NCI-H2081 treated with DMSO at 0.1 percent for 48 hours (cell line): ENCODE results near the gene CIAO3.
"Not testable (repeated sequence)": the region's sequence is repeated elsewhere in the genome, so short reads cannot be mapped to it uniquely, and the experiment has no call there.

Source experiments
- DNase-seq: peaks from one replicate; lab custom pipeline; 2025; lab: John Stamatoyannopoulos, UW

The CIAO3 gene

GRCh38 chr16:692356-693108 is 48.3 kb downstream of the CIAO3 start:
- no peak for DNase-seq

DNA sequence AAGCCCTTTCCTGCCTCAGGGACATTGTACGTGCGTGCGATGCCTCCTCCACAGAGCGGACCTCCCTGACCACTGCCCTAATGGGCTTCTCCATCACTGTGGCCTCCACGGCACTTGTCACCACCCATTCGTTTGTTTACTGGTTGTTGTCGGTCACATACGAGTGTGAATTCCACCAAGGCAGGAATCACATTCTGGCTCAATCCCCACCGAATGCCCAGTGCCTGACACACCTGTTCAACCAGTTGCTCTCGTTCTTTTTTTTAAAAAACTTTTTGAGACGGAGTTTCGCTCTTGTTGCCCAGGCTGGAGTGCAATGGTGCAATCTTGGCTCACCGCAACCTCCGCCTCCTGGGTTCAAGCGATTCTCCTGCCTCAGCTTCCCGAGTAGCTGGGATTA is 49.6 kb downstream of the CIAO3 start:
- DNase-seq, result not testable (repeated sequence)

DNA sequence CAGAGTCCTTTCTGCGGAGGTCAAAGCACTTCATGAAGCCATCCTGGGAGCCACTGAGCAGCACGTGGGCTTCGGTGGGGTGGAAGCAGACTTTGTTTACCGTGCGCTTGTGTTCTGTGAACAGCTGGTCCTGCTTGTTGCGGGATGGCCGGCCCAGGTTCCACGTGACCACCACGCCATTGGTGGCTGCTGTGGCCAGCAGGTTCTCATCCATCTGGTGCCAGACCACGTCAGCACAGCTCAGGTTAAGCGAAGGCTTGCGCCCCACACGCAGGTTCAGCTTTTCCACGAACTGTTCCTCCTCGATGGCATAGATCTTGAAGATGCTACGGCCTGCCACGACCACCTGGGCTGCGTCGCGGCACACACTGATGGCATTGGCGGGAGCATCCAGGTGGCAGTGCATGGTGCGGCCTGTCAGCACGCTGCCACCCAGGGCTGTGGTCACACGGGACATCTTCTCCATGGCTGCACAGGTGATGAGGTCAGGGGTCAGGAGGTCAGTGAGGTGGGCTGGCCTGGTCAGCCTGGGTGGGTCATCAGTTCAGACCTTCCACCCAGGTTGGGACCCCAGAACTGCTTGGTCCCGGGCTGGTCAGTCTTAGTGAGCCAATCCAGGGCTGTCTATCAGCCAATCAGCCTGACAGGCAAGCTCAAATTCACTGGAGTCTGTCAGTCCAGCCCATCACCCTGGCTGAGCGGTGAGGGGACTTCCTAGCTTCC is 51.5 kb downstream of the CIAO3 start:
- DNase-seq, result no peak

GRCh38 chr16:687499-687898 is 53.3 kb downstream of the CIAO3 start:
- no peak for DNase-seq

GRCh38 chr16:686459-687260 is 54.1 kb downstream of the CIAO3 start:
- DNase-seq, result no peak

DNA sequence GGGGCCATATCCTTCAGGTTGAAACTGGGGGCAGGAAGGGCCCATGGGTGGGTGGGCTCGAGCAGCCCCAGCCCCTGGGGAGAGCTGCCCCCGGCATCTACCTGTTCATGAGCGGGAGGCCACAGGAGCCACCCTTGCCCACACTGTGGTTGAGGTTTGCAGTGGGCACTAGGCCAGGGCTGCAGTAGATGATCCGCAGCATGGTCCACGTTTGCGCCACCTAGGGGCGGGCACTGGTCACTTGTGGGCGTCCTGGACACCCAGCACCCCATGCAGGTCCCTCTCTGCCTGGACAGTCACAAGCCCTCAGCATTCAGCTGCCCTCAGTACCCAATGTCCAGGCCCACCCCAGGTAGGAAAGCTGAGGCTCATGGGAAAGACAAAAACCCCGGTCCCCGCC is 54.8 kb downstream of the CIAO3 start:
- DNase-seq, result no peak

- peak; percentile 82 for DNase-seq
Observed at GRCh38 chr16:684961-685696, 55.7 kb downstream of the CIAO3 start.

GRCh38 chr16:684071-684794 is 56.6 kb downstream of the CIAO3 start, which contains the start of gene JMJD8:
Gene JMJD8, minus strand, starts transcription at chr16:684334. Its CDS starts 15 bp downstream, at chr16:684319.
- peak; percentile 86 for DNase-seq

- no peak for DNase-seq
Observed at GRCh38 chr16:683396-684070, 57.3 kb downstream of the CIAO3 start.

DNA sequence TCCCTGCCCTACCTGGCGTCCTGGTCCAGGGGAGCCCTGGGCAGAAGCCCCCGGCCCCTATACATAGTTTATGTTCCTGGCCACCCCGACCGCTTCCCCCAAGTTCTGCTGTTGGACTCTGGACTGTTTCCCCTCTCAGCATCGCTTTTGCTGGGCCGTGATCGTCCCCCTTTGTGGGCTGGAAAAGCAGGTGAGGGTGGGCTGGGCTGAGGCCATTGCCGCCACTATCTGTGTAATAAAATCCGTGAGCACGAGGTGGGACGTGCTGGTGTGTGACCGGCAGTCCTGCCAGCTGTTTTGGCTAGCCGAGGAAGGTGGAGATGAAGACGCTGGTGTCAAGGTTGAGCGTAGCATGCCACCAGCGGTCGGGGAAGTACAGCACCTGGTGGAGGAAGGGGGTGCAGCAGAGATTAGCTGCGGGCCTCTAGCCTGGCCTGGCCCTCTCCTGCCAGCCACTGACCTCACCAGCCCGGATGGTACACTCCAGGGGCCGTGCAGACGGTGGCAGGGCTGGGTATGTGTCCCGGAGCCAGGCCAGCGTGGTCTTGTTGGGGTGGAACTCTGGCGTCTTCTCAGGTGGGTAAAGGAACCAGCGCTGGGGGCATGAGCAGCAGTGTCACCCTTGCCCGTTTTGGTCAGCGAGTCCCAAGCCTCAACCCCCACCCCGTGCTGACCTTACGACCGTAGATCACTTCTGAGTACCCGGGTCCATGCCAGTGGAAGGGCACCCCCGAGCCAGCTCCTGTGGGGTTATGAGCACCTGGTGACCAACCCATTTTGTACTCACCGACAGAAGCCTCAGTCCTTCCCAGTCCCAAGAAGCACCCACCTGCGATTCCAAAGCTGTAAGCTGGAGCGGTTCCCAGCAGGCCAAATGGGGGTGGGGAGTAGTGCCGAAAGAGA is 58.1 kb downstream of the CIAO3 start:
- DNase-seq, result no peak

DNA sequence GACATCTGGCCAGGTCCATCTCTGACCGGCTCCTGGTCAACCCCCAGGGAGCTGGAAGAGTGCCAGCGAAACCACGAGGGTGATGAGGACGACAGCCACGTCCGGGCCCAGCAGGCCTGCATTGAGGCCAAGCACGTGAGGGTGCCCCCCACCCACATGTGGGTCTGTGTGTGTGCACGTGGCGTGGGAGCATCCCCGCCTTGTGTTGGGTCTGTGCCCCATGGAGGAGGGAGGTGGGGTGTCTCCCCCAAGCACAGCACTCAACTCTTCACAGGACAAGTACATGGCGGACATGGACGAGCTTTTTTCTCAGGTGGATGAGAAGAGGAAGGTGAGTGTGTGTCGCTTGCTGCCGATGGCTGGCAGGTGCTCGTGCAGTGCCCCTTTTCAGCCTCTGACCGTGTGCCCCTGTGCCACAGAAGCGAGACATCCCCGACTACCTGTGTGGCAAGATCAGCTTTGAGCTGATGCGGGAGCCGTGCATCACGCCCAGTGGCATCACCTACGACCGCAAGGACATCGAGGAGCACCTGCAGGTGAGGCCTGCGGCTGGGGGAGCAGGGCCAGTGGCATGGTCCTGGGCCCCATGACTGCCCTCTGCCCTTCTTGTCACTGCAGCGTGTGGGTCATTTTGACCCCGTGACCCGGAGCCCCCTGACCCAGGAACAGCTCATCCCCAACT is 58.9 kb downstream of the CIAO3 start:
- DNase-seq, result no peak

GRCh38 chr16:680967-681745 is 59.6 kb downstream of the CIAO3 start:
- DNase-seq, result no peak

GRCh38 chr16:680625-680945 is 60.2 kb downstream of the CIAO3 start:
- no peak for DNase-seq

- no peak for DNase-seq
Observed at GRCh38 chr16:679814-680624, 60.8 kb downstream of the CIAO3 start, which contains the start of gene STUB1. Gene STUB1, plus strand, starts transcription at chr16:680410. Its CDS starts 116 bp downstream, at chr16:680526.
